GM12874 (cell line): ENCODE results near the gene RRP12.

Source experiments
- TF ChIP-seq, protein P1 (sequence below): IDR thresholded peaks from 2 replicates; pipeline ENCODE4 v1.5.1; 2011; ENCODE audit warnings: low read depth, mild to moderate bottlenecking, control low read depth, low read length, moderate library complexity; ENCODE audit not compliant: insufficient read depth

RRP12 gene

DNA sequence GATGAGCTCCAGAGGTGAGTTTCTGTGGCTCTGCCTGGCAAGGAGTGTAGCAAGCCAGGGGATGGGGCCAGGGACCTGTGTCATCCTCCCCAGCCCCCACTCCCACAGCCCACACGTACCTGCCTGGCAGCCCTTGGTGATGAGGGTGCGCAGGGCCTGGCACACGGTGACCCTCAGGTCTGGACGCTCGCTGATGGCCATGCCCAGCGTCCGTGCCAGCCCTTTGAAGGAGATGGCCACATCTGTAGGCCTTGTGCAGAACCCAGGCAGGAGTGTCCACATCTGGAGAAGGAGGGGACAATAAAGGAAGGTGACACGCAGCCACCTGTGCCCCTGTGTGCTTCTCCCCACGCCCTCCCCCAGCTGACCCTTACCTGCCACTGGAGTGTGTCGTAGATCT, 27.7 kb downstream of the RRP12 start:
- TF ChIP-seq, protein P1, sequence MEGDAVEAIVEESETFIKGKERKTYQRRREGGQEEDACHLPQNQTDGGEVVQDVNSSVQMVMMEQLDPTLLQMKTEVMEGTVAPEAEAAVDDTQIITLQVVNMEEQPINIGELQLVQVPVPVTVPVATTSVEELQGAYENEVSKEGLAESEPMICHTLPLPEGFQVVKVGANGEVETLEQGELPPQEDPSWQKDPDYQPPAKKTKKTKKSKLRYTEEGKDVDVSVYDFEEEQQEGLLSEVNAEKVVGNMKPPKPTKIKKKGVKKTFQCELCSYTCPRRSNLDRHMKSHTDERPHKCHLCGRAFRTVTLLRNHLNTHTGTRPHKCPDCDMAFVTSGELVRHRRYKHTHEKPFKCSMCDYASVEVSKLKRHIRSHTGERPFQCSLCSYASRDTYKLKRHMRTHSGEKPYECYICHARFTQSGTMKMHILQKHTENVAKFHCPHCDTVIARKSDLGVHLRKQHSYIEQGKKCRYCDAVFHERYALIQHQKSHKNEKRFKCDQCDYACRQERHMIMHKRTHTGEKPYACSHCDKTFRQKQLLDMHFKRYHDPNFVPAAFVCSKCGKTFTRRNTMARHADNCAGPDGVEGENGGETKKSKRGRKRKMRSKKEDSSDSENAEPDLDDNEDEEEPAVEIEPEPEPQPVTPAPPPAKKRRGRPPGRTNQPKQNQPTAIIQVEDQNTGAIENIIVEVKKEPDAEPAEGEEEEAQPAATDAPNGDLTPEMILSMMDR, result no peak

DNA sequence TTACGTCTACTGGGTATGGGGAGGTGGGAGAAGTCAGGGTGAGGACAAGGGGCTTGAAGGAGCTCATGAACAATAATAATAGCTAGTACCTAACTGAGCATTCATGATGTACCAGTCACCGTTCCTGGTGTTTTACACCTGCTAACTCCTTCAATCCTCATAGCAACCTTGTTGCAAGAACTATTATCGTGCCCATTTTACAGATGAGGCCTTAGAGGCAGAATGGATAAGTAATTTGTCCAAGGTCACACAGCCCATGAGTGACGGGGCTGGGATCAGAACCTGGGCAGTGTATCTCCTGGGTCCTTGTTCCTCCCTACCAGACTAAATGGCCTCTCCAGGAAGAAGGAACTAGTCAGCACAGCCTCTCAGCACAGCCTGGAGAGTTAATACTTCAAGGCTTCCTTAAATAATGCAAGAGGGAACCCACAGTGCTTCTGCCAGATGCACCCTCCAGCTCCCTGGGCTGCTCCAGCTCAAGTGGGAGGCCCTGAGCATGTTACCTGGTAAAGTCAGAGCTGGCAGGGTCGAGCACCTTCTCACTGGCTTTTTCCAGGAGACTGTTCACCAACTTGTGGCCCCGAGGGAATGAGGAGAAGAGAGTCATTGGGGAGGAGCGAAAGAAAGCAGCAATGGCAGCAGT, 28.8 kb downstream of the RRP12 start:
- TF ChIP-seq, protein P1, result no peak

DNA sequence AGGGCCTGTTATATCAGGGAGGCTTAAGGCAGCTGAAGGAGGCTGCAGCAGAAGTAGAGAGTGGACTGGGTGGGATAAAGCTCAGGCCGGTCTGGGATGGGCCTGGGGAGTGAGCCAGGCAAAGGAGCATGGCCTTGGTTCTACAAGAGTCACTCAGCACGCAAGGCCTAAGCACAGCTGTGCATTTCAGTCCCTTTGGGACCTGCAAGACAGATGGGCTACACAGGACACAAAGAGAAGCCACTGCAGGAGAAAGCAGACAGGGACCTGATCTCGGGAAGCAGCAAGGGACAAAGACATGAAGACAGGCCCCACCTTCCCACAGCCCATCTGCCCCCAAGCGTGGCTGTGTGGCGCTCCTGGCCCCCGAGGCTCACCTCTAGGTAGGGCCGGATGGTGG, 29.4 kb downstream of the RRP12 start:
- TF ChIP-seq, protein P1, result no peak

DNA sequence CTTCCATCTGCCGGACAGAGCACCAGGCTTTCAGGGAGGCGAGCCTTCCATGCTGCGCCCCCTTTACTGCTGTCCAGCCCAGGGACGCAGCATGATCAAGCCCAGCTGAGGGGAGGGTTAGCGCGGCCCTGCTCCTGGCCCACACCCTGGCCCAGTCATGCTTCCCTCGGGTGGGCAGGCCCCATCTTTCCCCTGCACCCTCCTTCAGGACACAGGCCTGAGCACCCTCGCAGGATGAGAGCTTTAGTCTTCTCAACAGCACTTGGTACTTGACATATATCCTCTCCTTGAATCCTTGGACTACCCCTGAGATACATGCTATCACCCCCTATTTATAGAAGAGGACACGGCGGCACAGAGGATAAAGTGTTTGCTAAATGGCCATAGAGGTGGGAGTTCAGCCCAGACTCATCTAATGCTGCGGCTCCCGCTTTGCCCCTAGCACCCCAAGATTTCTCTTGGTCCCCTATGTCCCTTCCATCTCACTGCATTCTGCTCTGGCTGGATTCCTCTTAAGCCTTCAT, 34.0 kb downstream of the RRP12 start:
- TF ChIP-seq, protein P1, result no peak

DNA sequence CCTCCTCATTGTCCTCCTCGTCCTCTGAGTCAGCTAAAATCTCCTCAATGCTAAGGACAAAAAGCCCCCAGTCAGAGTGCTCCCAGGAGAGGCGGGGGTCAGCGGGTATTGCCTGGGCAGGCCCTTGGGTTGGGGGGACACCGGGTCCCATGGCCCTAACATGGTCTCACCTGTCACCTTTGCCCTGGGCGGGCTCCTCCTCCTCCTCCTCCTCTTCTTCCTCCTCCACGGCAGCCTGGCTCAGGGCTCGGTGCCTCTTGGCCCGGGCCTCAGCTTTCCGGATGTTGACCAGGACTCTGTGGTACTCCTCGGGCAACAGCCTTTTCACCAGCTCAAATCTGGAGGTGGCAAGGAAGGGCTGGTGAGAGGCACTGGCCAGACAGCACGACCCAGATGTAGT, 34.6 kb downstream of the RRP12 start:
- TF ChIP-seq, protein P1, result no peak

DNA sequence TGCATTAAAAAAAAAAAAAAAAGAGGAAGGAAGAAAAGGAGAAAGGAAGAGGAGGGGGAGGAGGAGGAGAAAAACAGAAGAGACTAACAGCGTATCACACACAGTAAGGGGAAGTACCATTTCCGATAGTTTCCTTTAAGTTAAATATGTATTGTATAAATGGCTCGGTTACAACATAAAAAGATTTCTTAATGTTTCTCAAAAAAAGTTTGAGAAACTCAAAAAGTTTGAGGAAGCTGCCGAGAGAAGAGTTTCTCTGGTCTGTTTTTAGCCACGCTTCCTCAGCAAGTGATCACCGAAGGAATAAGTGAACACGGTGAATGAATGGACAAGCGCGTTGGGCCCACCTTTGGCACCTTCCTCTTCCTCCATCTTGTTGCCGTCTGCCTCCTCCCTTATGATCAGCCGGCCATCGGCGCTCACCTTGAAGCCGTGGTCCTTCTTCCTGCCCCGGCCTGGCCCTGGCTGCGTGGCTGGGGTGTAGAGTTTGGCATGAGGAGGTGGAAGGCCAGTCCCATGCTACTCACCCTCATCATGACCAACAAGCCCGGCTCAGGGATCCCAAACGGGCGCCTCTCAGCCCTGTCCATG, 35.3 kb downstream of the RRP12 start:
- TF ChIP-seq, protein P1, result no peak

DNA sequence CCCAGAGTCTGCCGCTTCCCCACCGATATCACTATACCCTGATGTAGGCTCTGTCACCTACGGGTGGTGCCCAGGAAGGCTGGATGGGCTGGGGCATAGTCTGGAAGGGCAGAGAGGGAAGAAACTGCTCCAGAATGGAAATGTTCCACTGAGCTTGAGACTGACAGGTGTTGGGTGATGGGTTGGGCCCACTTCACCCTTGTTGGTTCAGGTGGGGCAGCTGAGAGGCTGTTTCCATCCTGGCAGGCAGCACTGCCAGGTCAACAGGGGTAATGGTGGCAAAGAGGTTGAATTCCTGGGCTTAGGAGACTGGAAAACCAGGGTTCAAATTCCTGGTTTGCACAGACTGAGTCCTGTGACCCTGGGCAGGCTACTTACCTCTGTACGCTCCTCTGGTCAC, 38.1 kb downstream of the RRP12 start:
- TF ChIP-seq, protein P1, result no peak
